HG03095 (cell line): Measurements from ENCODE around the gene PRX.
"Not testable (repeated sequence)": the region's sequence is repeated elsewhere in the genome, so short reads cannot be mapped to it uniquely, and the experiment has no call there.

ENCODE experiments used
- ATAC-seq: cut with Tn5 transposase; IDR thresholded peaks from one replicate; pipeline ENCODE4 v1.9.1; 2021; ENCODE audit warnings: moderate library complexity; ENCODE audit not compliant: unreplicated experiment

Gene PRX

DNA sequence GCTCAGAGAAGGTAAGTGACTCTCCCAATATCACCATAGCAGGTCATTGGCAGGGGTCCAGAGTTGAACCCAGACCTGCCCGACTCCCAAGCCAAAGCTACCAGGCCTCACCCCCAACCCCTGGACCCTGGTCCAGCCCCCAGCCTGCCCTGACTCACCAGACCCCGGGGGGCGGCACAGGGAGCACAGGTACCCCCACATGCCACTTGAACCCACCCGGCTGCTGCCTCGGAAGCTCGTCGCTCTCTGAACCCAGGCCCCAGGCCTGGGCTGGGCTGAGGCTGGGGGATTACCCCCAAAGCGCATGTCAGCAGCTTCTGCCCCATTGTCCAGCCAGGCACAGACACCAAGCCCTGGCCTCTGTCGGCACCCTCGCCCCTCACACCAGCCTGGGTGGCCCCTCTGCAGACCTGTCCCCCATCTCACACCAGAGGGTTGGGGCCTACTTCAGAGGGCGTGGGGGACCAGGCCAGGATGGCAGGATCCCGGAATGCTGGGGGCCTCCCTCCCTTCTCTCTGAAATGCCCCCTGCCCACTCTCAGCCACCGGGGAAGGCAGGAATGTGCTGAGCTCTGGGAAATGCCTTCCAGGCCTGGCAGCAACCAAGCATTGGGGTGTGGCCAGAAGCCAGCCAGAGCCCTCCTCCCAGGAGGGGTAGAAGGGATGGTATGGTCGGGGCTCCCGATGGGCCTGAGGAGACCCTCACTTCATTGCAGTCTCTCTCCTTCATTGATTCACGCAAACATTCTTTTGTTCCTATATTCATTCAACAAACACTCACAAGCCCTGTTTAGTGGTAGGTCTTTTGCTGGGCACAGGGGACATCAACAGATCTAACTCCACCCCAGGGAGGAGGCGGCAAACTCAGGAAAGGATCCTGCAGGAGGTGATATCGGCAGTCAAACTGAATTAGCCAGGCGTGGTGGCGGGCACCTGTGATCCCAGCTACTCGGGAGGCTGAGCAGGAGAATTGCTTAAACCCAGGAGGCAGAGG, 1.7 kb upstream of the PRX start:
- no peak for ATAC-seq

- ATAC-seq: no peak
These were observed 312 bp downstream of the PRX start for GRCh38 chr19:40412866-40413265.

- no peak for ATAC-seq
These were observed 1.1 kb downstream of the PRX start for GRCh38 chr19:40411958-40412499.

DNA sequence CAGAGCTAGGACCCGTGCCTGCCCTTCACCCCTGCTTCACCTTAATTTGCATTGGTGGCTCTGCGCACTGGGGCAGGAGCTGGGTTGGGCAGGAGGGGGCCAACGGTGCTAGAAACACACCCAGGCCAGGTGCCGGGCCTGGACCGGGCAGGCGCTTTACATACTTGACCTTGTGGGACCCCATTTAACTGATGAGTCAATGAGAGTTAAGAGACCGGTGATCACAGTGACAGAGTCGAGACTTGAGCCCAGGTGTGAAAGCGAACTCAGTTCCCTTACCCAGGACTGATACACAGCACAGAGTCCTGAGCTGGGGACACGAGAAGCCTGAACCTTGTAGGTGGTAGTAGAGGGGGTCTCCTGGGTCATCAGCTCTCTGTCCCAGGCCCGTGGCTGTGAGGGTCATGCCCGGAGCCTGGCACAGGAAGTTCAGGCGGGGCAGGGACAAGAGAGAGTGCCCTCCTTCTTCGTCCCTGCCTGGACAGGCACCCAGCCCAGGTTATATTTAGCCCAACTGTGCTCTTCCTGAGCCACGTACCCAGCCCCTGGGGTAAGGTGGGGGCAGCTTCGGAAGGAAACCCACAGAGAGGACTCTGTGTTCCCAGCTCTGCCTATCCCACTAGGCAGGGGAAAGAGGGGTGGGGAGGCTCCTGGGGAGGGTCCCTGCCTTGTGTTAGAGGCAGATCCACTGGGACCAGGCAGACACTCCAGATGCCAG, 1.9 kb downstream of the PRX start:
- no peak for ATAC-seq

GRCh38 chr19:40410030-40410389, 3.2 kb downstream of the PRX start:
- no peak for ATAC-seq

DNA sequence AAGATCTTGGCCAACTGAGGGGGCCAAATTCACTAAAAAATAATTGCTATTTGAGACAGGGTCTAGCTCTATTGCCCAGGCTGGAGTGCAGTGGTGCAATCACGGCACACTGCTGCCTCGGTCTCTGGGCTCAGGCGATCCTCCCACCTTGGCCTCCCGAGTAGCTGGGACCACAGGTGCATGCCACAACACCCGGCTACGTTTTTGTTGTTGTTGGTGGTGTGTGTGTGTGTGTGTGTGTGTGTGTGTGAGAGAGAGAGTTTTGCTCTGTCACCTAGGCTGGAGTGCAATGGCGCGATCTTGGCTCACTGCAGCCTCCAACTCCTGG, 4.6 kb downstream of the PRX start:
- ATAC-seq: not testable (repeated sequence)

GRCh38 chr19:40407714-40408597, 5.2 kb downstream of the PRX start:
- no peak for ATAC-seq

DNA sequence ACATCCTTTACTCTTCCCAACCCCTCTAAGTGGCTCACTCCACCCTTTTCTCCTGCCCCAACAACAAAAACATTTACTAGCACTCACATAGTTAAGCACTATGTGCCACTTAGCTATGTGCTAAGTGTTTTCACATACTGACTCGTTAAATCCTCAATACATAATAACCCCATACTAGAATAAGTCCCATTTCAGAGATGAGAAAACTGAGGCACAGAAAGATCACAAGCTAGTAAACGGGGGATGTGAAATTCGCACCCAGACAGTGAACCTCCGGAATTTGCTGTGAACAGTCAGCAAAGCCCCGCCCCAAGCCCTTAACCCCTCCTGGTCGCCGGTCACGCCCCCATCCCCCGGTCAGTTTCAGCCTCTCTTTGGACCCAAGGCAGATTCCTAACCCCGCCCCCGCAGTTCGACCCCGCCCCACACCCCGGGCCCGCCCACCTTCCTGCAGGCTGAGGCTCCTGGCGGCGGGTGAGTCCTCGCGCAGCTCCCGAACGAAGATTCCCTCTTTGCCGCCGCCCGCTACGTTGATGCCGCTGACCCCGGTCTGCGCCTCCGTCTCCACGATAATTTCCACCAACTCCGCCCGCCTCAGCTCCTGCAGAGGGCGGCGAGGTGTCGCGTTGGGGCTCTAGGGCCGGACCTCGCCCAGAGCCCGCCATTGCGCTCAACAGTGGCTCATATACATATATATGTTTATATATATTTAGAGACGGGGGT, 9.8 kb downstream of the PRX start:
- peak; percentile 56 for ATAC-seq

- ATAC-seq: no peak
These were observed 12.6 kb downstream of the PRX start for GRCh38 chr19:40400559-40400958.

GRCh38 chr19:40398417-40399131, 14.6 kb downstream of the PRX start:
- no peak for ATAC-seq

GRCh38 chr19:40397568-40397906, 15.6 kb downstream of the PRX start:
- no peak for ATAC-seq

DNA sequence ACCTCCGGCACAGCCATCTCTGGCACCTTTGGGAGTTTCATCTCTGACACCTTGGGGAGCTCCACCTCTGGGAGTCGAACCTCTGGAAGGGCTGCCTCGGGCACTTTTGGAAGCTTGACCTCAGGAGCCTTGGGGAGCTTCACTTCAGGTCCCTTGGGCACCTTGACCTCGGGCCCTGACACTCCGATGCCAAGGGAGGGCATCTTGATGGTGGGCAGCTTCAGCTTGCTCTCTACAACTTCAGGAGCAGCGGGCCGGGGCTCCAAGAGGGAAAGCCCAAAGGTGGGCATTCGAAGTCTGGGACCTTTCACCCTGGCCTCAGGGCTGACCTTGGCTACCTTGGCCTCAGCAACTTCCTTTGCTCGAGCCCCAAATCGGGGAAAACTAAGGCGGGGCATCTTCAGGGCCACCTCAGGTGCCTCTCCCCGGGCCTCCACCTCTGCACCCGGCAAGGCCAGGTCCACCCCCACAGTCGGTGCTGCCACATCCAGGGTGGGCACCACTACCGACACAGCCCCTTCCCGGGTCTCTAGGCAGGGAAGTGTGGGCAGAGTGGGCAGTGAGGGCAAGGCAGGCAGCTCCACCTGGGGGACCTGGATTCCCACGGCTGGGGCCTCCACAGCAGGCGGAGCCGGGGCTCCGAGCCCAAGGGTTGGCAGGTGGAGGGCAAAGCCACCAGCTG, 16.2 kb downstream of the PRX start:
- no peak for ATAC-seq

DNA sequence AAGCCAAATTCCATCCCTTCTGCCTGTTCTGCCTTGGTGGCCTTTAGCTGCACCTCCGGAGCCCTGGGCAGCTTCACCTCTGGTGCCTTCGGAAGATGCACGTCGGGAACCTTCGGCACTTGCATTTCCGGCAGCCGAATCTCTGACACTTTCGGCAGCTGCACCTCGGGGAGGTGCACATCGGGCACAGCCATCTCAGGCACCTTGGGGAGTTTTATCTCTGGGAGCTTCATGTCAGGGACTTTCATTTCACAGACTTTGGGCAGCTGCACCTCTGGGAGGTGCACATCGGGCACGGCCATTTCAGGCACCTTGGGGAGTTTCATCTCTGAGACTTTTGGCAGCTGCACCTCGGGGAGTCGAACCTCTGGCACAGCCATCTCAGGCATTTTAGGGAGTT, 17.2 kb downstream of the PRX start:
- ATAC-seq: no peak

DNA sequence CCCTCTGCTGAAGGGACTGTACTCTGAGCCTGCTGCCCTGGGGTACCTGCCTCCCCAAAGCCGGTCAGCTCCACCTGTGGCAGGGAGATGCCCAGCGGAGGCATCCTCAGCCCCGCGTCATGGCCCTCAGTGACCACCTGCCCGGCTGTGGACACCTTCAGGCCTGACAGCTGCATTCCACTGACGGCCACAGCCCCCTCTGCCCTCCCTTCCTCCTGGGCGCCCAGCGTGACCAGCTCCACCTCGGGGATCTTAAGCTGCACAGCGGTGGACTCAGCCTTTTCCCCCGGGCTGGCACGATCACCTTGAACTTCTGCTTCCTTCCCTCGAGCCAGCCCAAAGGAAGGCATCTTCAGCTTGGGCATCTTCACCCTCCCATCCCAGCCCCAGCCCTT, 18.4 kb downstream of the PRX start:
- ATAC-seq: no peak

- ATAC-seq: no peak
These were observed 19.0 kb downstream of the PRX start for GRCh38 chr19:40393894-40394815.

DNA sequence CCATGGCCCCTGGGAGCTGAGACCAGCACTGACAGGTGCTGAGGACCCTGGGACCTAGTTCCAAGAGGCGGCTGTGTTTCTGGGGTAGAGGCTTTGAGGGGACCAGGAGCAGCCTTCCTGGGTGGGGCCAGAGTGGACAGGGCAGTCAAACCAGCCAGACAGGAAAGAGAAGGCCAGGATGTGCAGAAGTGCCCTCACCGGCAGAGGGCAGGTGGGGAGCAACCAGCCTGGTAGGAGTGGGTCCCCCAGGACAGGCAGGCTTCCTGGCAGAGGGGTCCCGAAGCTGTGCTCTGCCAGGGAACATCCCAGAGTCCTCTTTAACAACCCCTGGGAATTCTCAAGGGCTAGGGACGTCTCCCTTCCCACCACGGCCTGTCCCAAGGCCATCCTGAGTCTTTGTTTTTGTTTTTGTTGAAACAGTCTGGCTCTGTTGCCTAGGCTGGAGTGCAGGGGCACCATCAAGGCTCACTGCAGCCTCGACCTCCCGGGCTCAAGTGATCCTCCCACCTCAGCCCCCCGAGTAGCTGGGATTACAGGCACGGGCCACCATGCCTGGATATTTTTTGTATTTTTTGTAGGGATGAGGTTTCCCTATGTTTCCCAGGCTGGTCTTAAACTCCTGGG, 20.2 kb downstream of the PRX start:
- no peak for ATAC-seq

GRCh38 chr19:40392123-40392522, 21.1 kb downstream of the PRX start:
- no peak for ATAC-seq
